ENCODE data around the gene FOXO6.

The FOXO6 gene

GRCh38 chr1:41425369-41425768, 64.1 kb downstream of the FOXO6 start:
- DNase-seq (ENCODE audit: low spot score): no peak

DNA sequence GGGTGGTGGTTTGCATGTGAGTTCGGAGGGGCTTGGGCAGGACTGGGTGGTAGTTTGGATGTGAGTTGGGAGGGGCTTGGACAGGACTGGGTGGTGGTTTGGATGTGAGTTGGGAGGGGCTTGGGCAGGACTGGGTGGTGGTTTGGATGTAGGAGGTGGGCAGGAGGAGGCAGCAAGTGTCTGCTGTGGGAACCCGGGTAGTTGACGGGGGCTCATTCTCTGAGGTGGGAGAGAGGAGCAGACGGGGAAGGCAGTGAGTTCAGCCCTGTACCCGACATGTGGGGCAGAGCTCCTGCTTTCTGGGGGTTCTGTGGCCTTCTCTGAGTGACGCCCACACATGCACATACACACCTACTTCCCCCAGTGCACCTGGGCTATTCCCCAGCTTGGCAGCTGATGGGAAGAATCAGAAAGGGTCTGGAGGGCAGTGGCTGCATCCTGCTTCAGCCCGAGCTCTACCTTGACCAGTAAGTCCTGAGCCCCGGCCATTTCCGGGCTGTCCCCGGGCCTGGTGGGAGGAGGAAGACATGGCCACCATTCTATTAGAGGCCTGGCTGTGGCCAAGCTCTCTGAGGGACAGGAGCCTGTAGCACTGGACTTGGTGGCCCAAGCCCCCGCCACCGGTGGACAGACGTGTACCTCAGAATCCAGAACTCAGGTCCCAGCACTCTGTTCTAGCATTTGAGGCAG, 65.1 kb downstream of the FOXO6 start:
- no peak for DNase-seq (ENCODE audit: low spot score)

GRCh38 chr1:41427122-41427913, 66.1 kb downstream of the FOXO6 start:
- DNase-seq (ENCODE audit: low spot score): no peak

- no peak for DNase-seq (ENCODE audit: low spot score)
Measured at GRCh38 chr1:41427916-41428737, 66.9 kb downstream of the FOXO6 start.

- no peak for DNase-seq (ENCODE audit: low spot score)
Measured at GRCh38 chr1:41428738-41429640, 67.8 kb downstream of the FOXO6 start.

- DNase-seq (ENCODE audit: low spot score): no peak
Measured at GRCh38 chr1:41429641-41430035, 68.4 kb downstream of the FOXO6 start.

GRCh38 chr1:41430069-41430468, 68.8 kb downstream of the FOXO6 start:
- no peak for DNase-seq (ENCODE audit: low spot score)

GRCh38 chr1:41430582-41430981, 69.3 kb downstream of the FOXO6 start:
- DNase-seq (ENCODE audit: low spot score): no peak

GRCh38 chr1:41431490-41432350, 70.5 kb downstream of the FOXO6 start:
- no peak for DNase-seq (ENCODE audit: low spot score)

All from SW480 (cell line).